Amniotic epithelial cell (primary cell): Measurements from ENCODE around the gene DOLK.
"Not testable (repeated sequence)": the region's sequence is repeated elsewhere in the genome, so short reads cannot be mapped to it uniquely, and the experiment has no call there.

Experiments used
- DNase-seq: peaks from one replicate; pipeline ENCODE4 v3.0.0-alpha.2; 2010; ENCODE audit warnings: low read depth

Gene DOLK

GRCh38 chr9:128947527-128948301 is at the start of gene DOLK, which contains the start of gene NUP188:
Gene DOLK, minus strand, starts transcription at chr9:128947603. Its CDS starts 300 bp downstream, at chr9:128947303.
Gene NUP188, plus strand, starts transcription at chr9:128947699. Its CDS starts 21 bp downstream, at chr9:128947720.
- DNase-seq, result peak; percentile 81

GRCh38 chr9:128995791-128996190 is 48.4 kb upstream of the DOLK start:
- DNase-seq, result no peak

GRCh38 chr9:128992995-128993394 is 45.6 kb upstream of the DOLK start:
- DNase-seq, result no peak

- DNase-seq, result peak; percentile 82
These were observed 40.4 kb upstream of the DOLK start for GRCh38 chr9:128987805-128988204.

GRCh38 chr9:128986671-128987070 is 39.3 kb upstream of the DOLK start:
- no peak for DNase-seq

GRCh38 chr9:128983536-128983935 is 36.1 kb upstream of the DOLK start:
- DNase-seq, result no peak

- no peak for DNase-seq
These were observed 31.7 kb upstream of the DOLK start for GRCh38 chr9:128979111-128979510.

GRCh38 chr9:128972956-128973355 is 25.6 kb upstream of the DOLK start:
- DNase-seq, result peak; percentile 79

GRCh38 chr9:128969491-128969890 is 22.1 kb upstream of the DOLK start:
- no peak for DNase-seq

GRCh38 chr9:128961403-128961802 is 14.0 kb upstream of the DOLK start:
- not testable (repeated sequence) for DNase-seq

- DNase-seq, result no peak
These were observed 201 bp downstream of the DOLK start for GRCh38 chr9:128947277-128947526.

GRCh38 chr9:128946571-128947276 is 679 bp downstream of the DOLK start:
- peak; percentile 16 for DNase-seq

GRCh38 chr9:128945798-128946501 is 1.5 kb downstream of the DOLK start:
- DNase-seq, result no peak

GRCh38 chr9:128944966-128945365 is 2.4 kb downstream of the DOLK start:
- DNase-seq, result not testable (repeated sequence)

- DNase-seq, result no peak
These were observed 3.4 kb downstream of the DOLK start for GRCh38 chr9:128943832-128944620.

- DNase-seq, result no peak
These were observed 6.3 kb downstream of the DOLK start for GRCh38 chr9:128940946-128941755.

- no peak for DNase-seq
These were observed 7.0 kb downstream of the DOLK start for GRCh38 chr9:128940271-128940921.

- no peak for DNase-seq
These were observed 9.9 kb downstream of the DOLK start for GRCh38 chr9:128937310-128938165.

GRCh38 chr9:128936171-128936865 is 11.1 kb downstream of the DOLK start:
- no peak for DNase-seq
